Lower lobe of right lung (tissue), 2 donors: ENCODE results near the gene TANGO2. TPM values are rescaled to one million over a fixed set of nuclear protein-coding genes. Genes with fewer than 3 reads are reported as not detected.
"Not testable (repeated sequence)": the region's sequence is repeated elsewhere in the genome, so short reads cannot be mapped to it uniquely, and the experiment has no call there.

ENCODE experiments used
- ATAC-seq, 2 donors: fragments of 200-7000 bp; cut with Tn5 transposase; one replicate each; pipeline ENCODE4 v1.9.1; 2020 to 2022; ENCODE audit warnings: mild to moderate bottlenecking in 2 of 2, moderate library complexity in 2 of 2
- DNase-seq: peaks from one replicate; pipeline ENCODE4 v3.0.0-alpha.2; 2020
- H3K27ac ChIP-seq: fragments of 200-600 bp; one replicate; pipeline ENCODE4 v1.8.0; 2022
- H3K27me3 ChIP-seq: fragments of 200-600 bp; one replicate; pipeline ENCODE4 v1.8.0; 2022; ENCODE audit warnings: low read depth
- H3K36me3 ChIP-seq: fragments of 200-600 bp; one replicate; pipeline ENCODE4 v1.8.0; 2022; ENCODE audit warnings: mild to moderate bottlenecking
- H3K4me1 ChIP-seq: fragments of 200-600 bp; one replicate; pipeline ENCODE4 v1.8.0; 2022
- H3K4me3 ChIP-seq: fragments of 200-600 bp; one replicate; pipeline ENCODE4 v1.8.0; 2022; ENCODE audit warnings: mild to moderate bottlenecking
- H3K9me3 ChIP-seq: fragments of 200-600 bp; one replicate; pipeline ENCODE4 v1.8.0; 2022
- CTCF ChIP-seq: fragments of 200-600 bp; IDR thresholded peaks from one replicate; pipeline ENCODE4 v1.8.0; 2022; ENCODE audit warnings: antibody characterized with exemption, mild to moderate bottlenecking
- intact Hi-C: fragments of 100-400 bp; cut with DNase I; formaldehyde crosslinking; loops from one replicate; pipeline ENCODE4 v1.11.0; 2022
- total RNA-seq: library from RNA; stranded (reverse); fragmentation: NEBNext Ultra II Directional; extraction: Animal tissue kit (Norgen Biotek cat#: 25700); gene quantifications from one replicate; pipeline ENCODE4 v1.2.1, GENCODE V29; 2021
- donor health status: DM: no; HTN: yes; CAD: no; lungs with severe emphysema.

The TANGO2 gene
- total RNA-seq, 1 donor from 2014 or later: 45.1 TPM

GRCh38 chr22:20064140-20064480 is 43.2 kb downstream of the TANGO2 start:
- peak in 1 of 2 donors; percentile 9 for ATAC-seq
- no peak for TF ChIP-seq CTCF

GRCh38 chr22:20064545-20065262 is 43.8 kb downstream of the TANGO2 start:
- DNase-seq: no peak
- no peak for TF ChIP-seq CTCF
- intact Hi-C loops: no loop called here
- no peak overlapping the region for H3K27ac ChIP-seq
- peaks cover 51% of the 10 kb centered on the region for H3K36me3 ChIP-seq
- no peak for ATAC-seq
- no peak overlapping the region for H3K4me3 ChIP-seq
- H3K4me1 ChIP-seq: no peaks in the 10 kb centered on the region
- H3K9me3 ChIP-seq: no peaks in the 10 kb centered on the region
- no peaks in the 10 kb centered on the region for H3K27me3 ChIP-seq

More at GRCh38 chr22:20064140-20064480, 43.2 kb downstream of the TANGO2 start:
- H3K4me3 ChIP-seq: no peak overlapping the region
- H3K9me3 ChIP-seq: no peaks in the 10 kb centered on the region
- H3K4me1 ChIP-seq: no peaks in the 10 kb centered on the region
- H3K36me3 ChIP-seq: peaks cover 56% of the 10 kb centered on the region
- no peak overlapping the region for H3K27ac ChIP-seq
- intact Hi-C loops: no loop called here
- H3K27me3 ChIP-seq: no peaks in the 10 kb centered on the region
- DNase-seq: no peak

GRCh38 chr22:20065896-20066616 is 45.1 kb downstream of the TANGO2 start:
- TF ChIP-seq CTCF: no peak
- Histone ChIP-seq H3K4me3 (no peak overlapping the region), H3K36me3 (peaks cover 42% of the 10 kb centered on the region), H3K9me3 (no peaks in the 10 kb centered on the region), H3K4me1 (no peaks in the 10 kb centered on the region), H3K27ac (no peak overlapping the region), H3K27me3 (no peaks in the 10 kb centered on the region)
- intact Hi-C loops: no loop called here
- ATAC-seq (no peak), DNase-seq (no peak)

GRCh38 chr22:20066617-20067383 is 45.9 kb downstream of the TANGO2 start:
- TF ChIP-seq CTCF: no peak

GRCh38 chr22:20067384-20067682 is 46.4 kb downstream of the TANGO2 start:
- H3K4me1 ChIP-seq, H3K4me3 ChIP-seq, ATAC-seq, intact Hi-C loops, H3K27ac ChIP-seq, H3K27me3 ChIP-seq, H3K9me3 ChIP-seq, DNase-seq: not testable (repeated sequence)
- peaks cover 29% of the 10 kb centered on the region for H3K36me3 ChIP-seq

More at GRCh38 chr22:20066617-20067383, 45.9 kb downstream of the TANGO2 start:
- no peaks in the 10 kb centered on the region for H3K27me3 ChIP-seq
- H3K4me1 ChIP-seq: no peaks in the 10 kb centered on the region
- H3K27ac ChIP-seq: no peak overlapping the region
- no peaks in the 10 kb centered on the region for H3K9me3 ChIP-seq
- H3K36me3 ChIP-seq: peaks cover 34% of the 10 kb centered on the region
- ATAC-seq (no peak), DNase-seq (no peak)
- no peak overlapping the region for H3K4me3 ChIP-seq
- intact Hi-C loops: no loop called here
